GM18499 (cell line): ENCODE measurements around the gene MCRIP2.
"Not testable (repeated sequence)": the region's sequence is repeated elsewhere in the genome, so short reads cannot be mapped to it uniquely, and the experiment has no call there.

ENCODE experiments used
- ATAC-seq: cut with Tn5 transposase; IDR thresholded peaks from one replicate; pipeline ENCODE4 v1.9.1; 2021; ENCODE audit warnings: moderate number of reproducible peaks; ENCODE audit not compliant: insufficient read depth, unreplicated experiment

Gene MCRIP2

GRCh38 chr16:641326-642188, at the start of gene MCRIP2:
Gene MCRIP2, plus strand, starts transcription at chr16:641828. Its CDS starts 164 bp downstream, at chr16:641992.
- ATAC-seq: no peak

- ATAC-seq: no peak
These were observed 49.6 kb upstream of the MCRIP2 start for GRCh38 chr16:591892-592517.

GRCh38 chr16:592518-593306, 48.9 kb upstream of the MCRIP2 start:
- ATAC-seq: no peak

- ATAC-seq: no peak
These were observed 48.2 kb upstream of the MCRIP2 start for GRCh38 chr16:593406-593805.

DNA sequence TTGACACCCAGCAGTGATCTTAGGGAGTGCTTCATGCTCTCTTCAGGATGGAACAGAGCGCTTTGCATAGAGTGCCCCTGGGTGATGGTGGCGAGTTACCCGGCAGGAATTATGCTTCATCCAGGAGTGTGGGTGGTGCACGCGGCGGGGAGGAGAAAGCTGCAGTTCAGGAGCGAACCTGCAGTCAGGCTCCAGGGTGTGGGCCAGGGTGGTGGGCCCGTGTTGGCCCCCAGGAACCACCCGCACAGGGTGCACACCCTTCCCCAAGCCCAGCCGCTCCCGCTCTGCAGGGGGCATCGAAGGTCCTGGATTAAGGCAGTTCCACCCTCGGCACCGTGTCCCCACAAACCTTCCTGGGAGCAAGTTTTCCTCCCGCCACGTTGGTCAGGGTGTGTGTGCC, 47.8 kb upstream of the MCRIP2 start:
- no peak for ATAC-seq

- ATAC-seq: no peak
These were observed 46.5 kb upstream of the MCRIP2 start for GRCh38 chr16:595094-595528.

GRCh38 chr16:595942-596735, 45.5 kb upstream of the MCRIP2 start:
- ATAC-seq: no peak

DNA sequence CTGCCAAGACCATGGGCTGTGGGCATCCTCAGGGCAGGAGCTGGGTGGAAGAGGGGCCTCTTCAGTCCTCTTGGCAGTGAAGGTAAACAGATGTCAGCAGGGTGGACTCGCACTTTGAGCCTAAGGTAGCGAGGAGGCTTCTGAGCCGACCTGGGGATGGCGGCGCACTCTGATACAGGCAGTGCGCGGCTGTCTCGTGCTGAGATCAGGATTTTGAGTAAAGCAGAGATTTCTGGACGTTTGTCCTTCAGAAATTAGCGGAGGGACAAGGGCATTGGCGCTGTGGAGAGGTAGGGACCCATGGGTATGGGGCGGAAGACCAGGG, 44.9 kb upstream of the MCRIP2 start:
- no peak for ATAC-seq

DNA sequence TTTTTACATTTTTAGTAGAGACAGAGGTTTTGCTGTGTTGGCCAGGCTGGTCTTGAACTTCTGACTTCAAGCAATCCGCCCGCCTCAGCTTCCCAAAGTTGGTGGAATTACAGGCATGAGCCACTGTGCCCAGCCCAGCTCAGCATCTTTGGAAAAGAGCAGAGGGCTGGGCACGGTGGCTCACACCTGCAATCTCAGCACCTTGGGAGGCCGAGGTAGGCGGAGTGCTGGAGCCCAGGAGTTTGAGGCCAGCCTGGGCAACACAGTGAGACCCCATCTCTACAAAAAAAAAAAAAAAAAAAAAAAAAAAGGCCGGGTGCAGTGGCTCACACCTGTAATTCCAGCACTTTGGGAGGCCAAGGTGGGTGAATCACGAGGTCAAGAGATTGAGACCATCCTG, 44.0 kb upstream of the MCRIP2 start:
- ATAC-seq: not testable (repeated sequence)

DNA sequence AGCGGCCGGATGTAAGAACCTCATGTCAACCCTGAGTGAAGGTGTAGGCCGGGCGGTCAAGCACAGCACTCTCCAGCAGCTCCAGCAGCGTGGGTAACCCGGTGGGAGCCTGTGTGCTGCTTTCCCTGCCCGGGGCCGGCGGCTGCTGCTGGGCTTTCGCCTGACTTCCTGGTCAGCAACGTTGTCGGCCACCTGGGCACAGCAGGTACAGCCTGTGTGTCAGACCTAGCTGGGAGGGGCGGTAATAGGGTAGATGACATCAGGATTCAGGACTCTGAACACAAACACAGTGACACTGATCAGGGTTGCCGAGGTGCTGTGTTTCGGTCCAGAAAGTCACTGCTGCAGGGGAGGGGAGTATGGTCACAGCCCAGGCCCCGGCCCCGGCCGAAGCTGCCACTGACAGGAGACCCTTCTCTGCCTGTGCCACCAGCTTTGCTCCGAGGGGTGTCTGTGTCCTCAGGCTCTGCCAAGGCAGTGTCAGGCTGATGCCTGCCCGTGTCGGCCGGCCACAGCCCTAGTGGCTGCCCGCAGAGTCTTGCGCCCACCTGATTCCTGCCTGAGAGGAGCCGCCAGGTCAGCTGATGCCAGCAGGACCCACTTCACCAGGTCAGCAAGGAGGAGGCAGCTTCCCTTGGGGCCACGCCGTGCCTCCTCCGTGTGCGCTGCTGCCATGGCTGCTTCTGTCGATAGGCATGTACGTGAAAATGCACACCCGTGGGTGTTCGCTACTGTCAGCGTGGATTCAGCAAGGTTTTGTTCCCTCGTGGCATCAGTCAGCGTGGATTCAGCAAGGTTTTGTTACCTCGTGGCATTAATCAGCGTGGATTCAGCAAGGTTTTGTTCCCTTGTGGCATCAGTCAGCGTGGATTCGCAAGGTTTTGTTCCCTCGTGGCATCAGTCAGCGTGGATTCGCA, 42.5 kb upstream of the MCRIP2 start:
- ATAC-seq: no peak

DNA sequence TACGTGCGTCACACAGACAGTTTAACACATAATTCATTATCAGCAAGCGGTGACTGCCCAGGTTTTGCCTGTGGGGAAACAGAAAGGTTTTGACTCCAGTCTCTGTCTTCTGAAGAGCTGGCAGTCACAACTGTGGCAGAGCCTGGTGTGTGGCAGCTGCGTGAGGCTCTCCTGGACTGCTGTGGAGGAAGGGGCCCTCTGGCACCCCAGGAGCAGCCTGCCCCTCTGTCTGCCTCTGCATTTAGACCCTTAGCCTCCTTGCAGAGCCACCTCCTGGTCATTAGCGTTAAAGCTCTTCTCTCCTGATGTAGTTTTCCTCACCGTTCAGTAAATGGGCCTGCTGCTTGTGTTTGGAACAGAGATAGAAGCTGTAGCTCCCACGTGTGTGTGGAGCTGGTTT, 40.8 kb upstream of the MCRIP2 start:
- ATAC-seq: no peak

- ATAC-seq: no peak
These were observed 37.7 kb upstream of the MCRIP2 start for GRCh38 chr16:603933-604332.

DNA sequence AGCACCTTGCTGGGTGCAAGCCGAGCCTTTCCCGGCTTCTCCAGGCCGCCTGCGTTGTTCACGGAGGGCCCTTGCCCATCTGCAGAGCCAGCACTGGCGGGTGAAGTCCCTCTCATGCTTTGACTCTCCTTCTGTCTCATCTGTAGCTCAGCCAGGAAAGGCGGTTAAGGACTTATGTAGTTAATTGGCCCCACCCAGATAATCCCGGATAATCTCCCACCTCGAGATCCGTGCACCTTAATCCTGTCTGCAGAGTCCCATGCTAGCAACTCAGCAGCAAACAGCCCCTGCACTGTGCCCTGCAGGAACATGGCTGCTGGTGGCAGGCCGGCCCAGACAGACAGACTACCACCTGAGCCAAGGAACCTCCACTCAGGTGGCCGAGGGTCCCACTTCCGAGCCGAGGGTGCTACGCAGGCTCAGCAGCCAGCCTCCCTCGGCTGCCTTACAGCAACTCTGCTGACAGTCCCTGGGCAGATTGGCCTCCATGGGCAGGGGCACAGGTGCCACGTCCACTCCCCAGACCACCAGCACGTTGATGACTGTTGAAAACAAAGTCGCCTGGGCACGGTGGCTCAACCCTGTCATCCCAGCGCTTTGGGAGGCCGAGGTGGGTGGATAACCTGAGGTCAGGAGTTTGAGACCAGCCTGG, 34.8 kb upstream of the MCRIP2 start:
- ATAC-seq: no peak

- no peak for ATAC-seq
These were observed 33.6 kb upstream of the MCRIP2 start for GRCh38 chr16:608019-608418.

DNA sequence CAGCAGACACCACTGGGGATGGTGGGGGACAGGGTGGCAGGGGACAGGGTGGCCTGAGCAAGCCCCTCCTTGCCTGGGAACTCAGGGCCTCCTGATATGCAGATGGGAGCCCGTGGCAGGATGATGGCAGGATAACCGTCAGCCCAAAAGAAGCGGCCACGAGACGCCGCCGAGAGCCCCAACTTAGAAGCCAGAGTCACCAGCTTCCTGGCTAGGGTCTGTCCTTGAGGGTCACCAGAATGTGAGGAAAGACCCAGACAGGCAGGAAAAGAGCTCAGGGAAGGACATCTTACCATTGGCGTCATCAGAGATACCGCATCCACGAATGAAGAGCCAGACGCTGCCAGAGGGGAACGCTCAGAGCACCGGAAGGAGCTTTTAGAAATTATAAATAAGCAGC, 32.3 kb upstream of the MCRIP2 start:
- ATAC-seq: no peak

DNA sequence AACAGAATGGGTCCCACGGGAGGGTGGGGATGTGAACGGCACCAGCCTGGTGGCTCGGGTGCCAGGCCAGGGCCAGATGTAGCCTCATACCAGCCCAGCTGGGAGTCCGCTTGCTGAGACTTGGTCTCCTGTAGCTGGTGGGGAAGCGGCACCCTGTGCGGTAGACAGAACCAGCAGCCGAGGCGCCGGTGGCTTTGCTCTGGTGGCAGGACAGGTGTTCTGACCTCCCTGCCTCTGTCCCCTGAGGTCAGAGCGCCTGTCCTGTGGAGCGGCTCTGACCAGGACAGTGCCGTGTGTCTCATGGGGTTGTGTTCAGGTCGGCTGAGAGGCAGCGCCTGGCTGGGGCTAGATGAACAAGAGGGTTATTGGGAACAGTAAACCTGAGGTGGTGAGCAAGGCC, 31.6 kb upstream of the MCRIP2 start:
- ATAC-seq: no peak

GRCh38 chr16:610513-611381, 30.9 kb upstream of the MCRIP2 start:
- no peak for ATAC-seq

GRCh38 chr16:615122-615521, 26.5 kb upstream of the MCRIP2 start:
- no peak for ATAC-seq
